HG03520 (cell line): Measurements from ENCODE around the gene WDR72.
"Not testable (repeated sequence)": the region's sequence is repeated elsewhere in the genome, so short reads cannot be mapped to it uniquely, and the experiment has no call there.

Experiments used
- ATAC-seq: cut with Tn5 transposase; IDR thresholded peaks from one replicate; pipeline ENCODE4 v1.9.1; 2021; ENCODE audit warnings: mild to moderate bottlenecking, moderate library complexity; ENCODE audit not compliant: unreplicated experiment

WDR72 gene

GRCh38 chr15:53710906-53711305, 48.6 kb downstream of the WDR72 start:
- ATAC-seq = no peak

- no peak for ATAC-seq
Measured at GRCh38 chr15:53709821-53710220, 49.6 kb downstream of the WDR72 start.

GRCh38 chr15:53695365-53695764, 64.1 kb downstream of the WDR72 start:
- no peak for ATAC-seq

- no peak for ATAC-seq
Measured at GRCh38 chr15:53694476-53694874, 65.0 kb downstream of the WDR72 start.

- ATAC-seq = no peak
Measured at GRCh38 chr15:53693729-53694475, 65.6 kb downstream of the WDR72 start.

GRCh38 chr15:53684162-53684561, 75.3 kb downstream of the WDR72 start:
- not testable (repeated sequence) for ATAC-seq

- ATAC-seq = no peak
Measured at GRCh38 chr15:53681056-53681455, 78.4 kb downstream of the WDR72 start.

GRCh38 chr15:53675832-53676231, 83.6 kb downstream of the WDR72 start:
- ATAC-seq = no peak

- ATAC-seq = no peak
Measured at GRCh38 chr15:53671545-53671944, 87.9 kb downstream of the WDR72 start.

- no peak for ATAC-seq
Measured at GRCh38 chr15:53670701-53671100, 88.8 kb downstream of the WDR72 start.

- ATAC-seq = no peak
Measured at GRCh38 chr15:53665930-53666329, 93.5 kb downstream of the WDR72 start.

- ATAC-seq = no peak
Measured at GRCh38 chr15:53658827-53659555, 100.5 kb downstream of the WDR72 start.

- no peak for ATAC-seq
Measured at GRCh38 chr15:53658255-53658654, 101.2 kb downstream of the WDR72 start.

- ATAC-seq = no peak
Measured at GRCh38 chr15:53648934-53649333, 110.5 kb downstream of the WDR72 start.

GRCh38 chr15:53644660-53645059, 114.8 kb downstream of the WDR72 start:
- no peak for ATAC-seq

- ATAC-seq = no peak
Measured at GRCh38 chr15:53634517-53635106, 124.9 kb downstream of the WDR72 start.

GRCh38 chr15:53627279-53627678, 132.2 kb downstream of the WDR72 start:
- ATAC-seq = no peak

- no peak for ATAC-seq
Measured at GRCh38 chr15:53625962-53626845, 133.3 kb downstream of the WDR72 start.

- ATAC-seq = no peak
Measured at GRCh38 chr15:53625260-53625659, 134.2 kb downstream of the WDR72 start.

GRCh38 chr15:53618461-53618860, 141.0 kb downstream of the WDR72 start:
- no peak for ATAC-seq
